ENCODE measurements around the gene TLCD1.

- no peak for TF ChIP-seq CTCF (IDR thresholded peaks at IDR 0.05)
- TF ChIP-seq POLR2AphosphoS5 (IDR thresholded peaks at IDR 0.05) = no peak
- TF ChIP-seq POLR2A (IDR thresholded peaks at IDR 0.05) = no peak
Observed at GRCh38 chr17:28738680-28739384, 12.8 kb upstream of the TLCD1 start.
